ENCODE measurements around the gene AOC2.
A peak's percentile ranks its signal among the peaks of the same experiment; 100 is the strongest.
"Not testable (repeated sequence)": the region's sequence is repeated elsewhere in the genome, so short reads cannot be mapped to it uniquely, and the experiment has no call there.

Gene AOC2

DNA sequence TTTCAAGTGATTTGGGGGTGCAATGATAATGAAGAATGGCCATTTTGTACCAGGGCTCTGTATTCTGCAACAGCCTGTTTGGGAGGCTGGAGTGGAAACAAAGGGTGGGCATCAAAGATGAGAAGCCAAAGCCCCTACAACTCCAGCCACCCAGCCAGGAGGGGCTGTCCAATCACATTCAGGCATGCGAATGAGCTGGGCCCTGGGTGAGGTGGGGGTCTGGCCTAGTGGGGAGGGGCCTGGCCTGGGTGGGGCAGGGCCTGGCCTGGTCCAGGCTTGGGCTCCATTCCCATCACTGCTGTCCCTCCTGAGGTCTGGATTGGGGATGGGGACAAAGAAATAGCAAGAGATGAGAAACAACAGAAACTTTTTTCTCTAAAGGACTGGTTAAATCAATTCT is 13.0 kb downstream of the AOC2 start:
- H3K9me3 ChIP-seq (ENCODE audit: control insufficient read depth, low read length), result no peaks in the 10 kb centered on the region
- TF ChIP-seq, protein P1, sequence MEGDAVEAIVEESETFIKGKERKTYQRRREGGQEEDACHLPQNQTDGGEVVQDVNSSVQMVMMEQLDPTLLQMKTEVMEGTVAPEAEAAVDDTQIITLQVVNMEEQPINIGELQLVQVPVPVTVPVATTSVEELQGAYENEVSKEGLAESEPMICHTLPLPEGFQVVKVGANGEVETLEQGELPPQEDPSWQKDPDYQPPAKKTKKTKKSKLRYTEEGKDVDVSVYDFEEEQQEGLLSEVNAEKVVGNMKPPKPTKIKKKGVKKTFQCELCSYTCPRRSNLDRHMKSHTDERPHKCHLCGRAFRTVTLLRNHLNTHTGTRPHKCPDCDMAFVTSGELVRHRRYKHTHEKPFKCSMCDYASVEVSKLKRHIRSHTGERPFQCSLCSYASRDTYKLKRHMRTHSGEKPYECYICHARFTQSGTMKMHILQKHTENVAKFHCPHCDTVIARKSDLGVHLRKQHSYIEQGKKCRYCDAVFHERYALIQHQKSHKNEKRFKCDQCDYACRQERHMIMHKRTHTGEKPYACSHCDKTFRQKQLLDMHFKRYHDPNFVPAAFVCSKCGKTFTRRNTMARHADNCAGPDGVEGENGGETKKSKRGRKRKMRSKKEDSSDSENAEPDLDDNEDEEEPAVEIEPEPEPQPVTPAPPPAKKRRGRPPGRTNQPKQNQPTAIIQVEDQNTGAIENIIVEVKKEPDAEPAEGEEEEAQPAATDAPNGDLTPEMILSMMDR (IDR thresholded peaks at IDR 0.05), result no peak
- H3K9ac ChIP-seq, result no peak overlapping the region
- no peak overlapping the region for H2AFZ ChIP-seq
- no peak overlapping the region for H3K4me3 ChIP-seq (ENCODE audit: low read depth, low read length)
- H3K79me2 ChIP-seq, result no peaks in the 10 kb centered on the region
- H3K27me3 ChIP-seq (ENCODE audit: control insufficient read depth, insufficient read depth, low read length), result no peaks in the 10 kb centered on the region
- no peaks in the 10 kb centered on the region for H3K36me3 ChIP-seq (ENCODE audit: control insufficient read depth, insufficient read depth, low read length)
- no peaks in the 10 kb centered on the region for H3K4me1 ChIP-seq
- H3K4me2 ChIP-seq (ENCODE audit: low read length), result no peak overlapping the region
- no peak overlapping the region for H3K27ac ChIP-seq

DNA sequence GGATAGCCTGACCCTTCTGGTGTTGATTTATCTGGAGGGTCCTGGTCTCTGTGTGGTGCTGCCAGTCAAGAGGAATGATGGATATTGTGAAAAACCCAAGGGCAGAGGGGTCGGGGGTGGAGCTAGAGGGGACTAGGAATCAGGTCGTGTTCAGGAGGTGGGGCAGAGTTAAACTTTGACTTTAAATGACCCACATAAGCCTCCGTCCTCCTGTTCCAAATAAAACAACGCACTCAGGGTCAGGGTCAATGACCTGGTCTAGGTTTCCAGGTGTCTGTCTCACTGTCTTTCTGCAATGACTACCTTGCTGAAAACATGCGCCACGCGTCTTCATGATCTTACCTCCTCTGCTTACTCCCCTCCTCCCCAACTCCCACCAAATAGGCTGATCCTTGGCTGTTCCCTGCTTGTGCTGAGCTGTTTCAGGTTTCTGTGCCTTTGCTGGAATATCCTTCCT is 21.3 kb downstream of the AOC2 start:
- H3K27me3 ChIP-seq (ENCODE audit: control insufficient read depth, insufficient read depth, low read length), result no peaks in the 10 kb centered on the region
- no peaks in the 10 kb centered on the region for H3K36me3 ChIP-seq (ENCODE audit: control insufficient read depth, insufficient read depth, low read length)
- no peak overlapping the region for H3K4me3 ChIP-seq (ENCODE audit: low read depth, low read length)
- no peak overlapping the region for H3K4me2 ChIP-seq (ENCODE audit: low read length)
- no peaks in the 10 kb centered on the region for H3K4me1 ChIP-seq
- TF ChIP-seq, protein P1 (IDR thresholded peaks at IDR 0.05), result no peak
- H3K9me3 ChIP-seq (ENCODE audit: control insufficient read depth, low read length), result no peaks in the 10 kb centered on the region
- H3K9ac ChIP-seq, result no peak overlapping the region
- no peaks in the 10 kb centered on the region for H3K79me2 ChIP-seq
- no peak overlapping the region for H2AFZ ChIP-seq
- H3K27ac ChIP-seq, result no peak overlapping the region

DNA sequence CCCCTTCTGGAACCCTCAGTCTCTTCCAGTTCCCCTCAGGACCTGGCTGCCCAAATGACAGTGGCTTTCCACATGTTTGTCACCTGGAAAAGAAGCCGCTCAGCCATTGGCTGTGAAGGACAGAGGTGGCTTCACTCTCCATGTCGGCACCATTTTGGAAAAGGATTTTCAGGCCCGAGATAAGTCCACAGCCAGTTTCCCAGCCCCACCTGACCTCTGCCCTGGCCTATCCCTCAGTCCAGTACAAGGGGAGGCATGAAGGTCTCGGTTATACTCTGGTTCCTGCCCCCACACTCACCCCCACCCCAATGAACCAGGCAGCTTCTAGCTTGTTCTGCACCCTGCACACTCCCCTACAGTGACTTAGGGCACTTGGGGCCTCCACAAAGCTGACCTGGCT is 21.8 kb downstream of the AOC2 start:
- Histone ChIP-seq H3K9me3 (ENCODE audit: control insufficient read depth, low read length) (no peaks in the 10 kb centered on the region), H3K27ac (no peak overlapping the region)
- TF ChIP-seq, protein P1 (IDR thresholded peaks at IDR 0.05), result no peak

DNA sequence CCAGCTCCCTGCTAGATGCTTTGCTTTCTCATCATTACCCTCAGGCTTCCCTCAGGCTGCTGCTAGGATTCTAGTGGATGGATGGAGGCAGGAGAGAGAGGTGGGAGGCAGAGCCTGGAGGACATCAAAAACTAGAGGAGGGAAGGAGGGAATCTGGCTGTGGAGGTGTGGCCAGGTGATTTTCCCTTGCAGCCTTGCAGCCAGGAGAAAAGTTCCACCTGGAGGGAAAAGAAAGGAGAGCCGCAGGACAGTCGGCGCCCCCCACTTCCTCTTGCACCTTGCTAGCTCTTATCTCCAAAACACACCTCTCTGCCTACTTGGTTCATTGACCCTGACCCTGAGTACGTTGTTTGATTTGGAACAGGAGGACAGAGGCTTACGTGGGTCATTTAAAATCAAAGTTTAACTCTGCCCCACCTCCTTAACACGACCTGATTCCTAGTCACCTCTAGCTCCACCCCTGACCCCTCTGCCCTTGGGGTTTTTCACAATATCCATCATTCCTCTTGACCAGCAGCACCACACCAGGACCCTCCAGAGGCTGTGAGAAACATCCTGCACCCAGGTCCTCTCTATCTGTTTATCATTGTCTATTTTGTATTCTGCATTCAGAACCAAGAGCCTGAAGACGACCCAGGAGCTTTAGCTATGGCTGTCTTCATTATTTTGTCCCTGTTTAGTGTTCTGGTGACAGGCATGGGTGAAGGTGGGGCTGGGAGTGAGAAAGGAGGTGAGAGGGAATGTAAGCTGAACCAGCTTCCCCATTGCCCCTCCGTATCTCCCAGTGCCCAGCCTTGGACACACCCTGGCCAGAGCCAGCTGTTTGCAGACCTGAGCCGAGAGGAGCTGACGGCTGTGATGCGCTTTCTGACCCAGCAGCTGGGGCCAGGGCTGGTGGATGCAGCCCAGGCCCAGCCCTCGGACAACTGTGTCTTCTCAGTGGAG is 22.5 kb downstream of the AOC2 start:
- Histone ChIP-seq H3K79me2 (no peaks in the 10 kb centered on the region), H3K9me3 (ENCODE audit: control insufficient read depth, low read length) (no peaks in the 10 kb centered on the region), H3K4me1 (no peaks in the 10 kb centered on the region), H3K4me3 (ENCODE audit: low read depth, low read length) (no peak overlapping the region), H3K27ac (no peak overlapping the region), H3K9ac (no peak overlapping the region), H2AFZ (peak overlapping the region; percentile 15), H3K27me3 (ENCODE audit: control insufficient read depth, insufficient read depth, low read length) (no peaks in the 10 kb centered on the region), H3K4me2 (ENCODE audit: low read length) (no peak overlapping the region), H3K36me3 (ENCODE audit: control insufficient read depth, insufficient read depth, low read length) (no peaks in the 10 kb centered on the region)
- TF ChIP-seq, protein P1 (IDR thresholded peaks at IDR 0.05), result no peak

More for the DNA sequence above, 21.8 kb downstream of the AOC2 start:
- Histone ChIP-seq H2AFZ (no peak overlapping the region), H3K9ac (no peak overlapping the region), H3K79me2 (no peaks in the 10 kb centered on the region), H3K4me3 (ENCODE audit: low read depth, low read length) (no peak overlapping the region), H3K4me2 (ENCODE audit: low read length) (no peak overlapping the region), H3K36me3 (ENCODE audit: control insufficient read depth, insufficient read depth, low read length) (no peaks in the 10 kb centered on the region), H3K27me3 (ENCODE audit: control insufficient read depth, insufficient read depth, low read length) (no peaks in the 10 kb centered on the region), H3K4me1 (no peaks in the 10 kb centered on the region)

DNA sequence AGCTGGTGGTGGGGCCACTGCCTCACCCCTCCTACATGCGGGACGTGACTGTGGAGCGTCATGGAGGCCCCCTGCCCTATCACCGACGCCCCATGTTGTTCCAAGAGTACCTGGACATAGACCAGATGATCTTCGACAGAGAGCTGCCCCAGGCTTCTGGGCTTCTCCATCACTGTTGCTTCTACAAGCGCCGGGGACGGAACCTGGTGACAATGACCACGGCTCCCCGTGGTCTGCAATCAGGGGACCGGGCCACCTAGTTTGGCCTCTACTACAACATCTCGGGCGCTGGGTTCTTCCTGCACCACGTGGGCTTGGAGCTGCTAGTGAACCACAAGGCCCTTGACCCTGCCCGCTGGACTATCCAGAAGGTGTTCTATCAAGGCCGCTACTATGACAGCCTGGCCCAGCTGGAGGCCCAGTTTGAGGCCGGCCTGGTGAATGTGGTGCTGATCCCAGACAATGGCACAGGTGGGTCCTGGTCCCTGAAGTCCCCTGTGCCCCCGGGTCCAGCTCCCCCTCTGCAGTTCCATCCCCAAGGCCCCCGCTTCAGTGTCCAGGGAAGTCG is 23.4 kb downstream of the AOC2 start:
- not testable (repeated sequence) for H3K4me1 ChIP-seq

More for the DNA sequence above, 23.4 kb downstream of the AOC2 start:
- H3K9me3 ChIP-seq (ENCODE audit: control insufficient read depth, low read length); H3K4me3 ChIP-seq (ENCODE audit: low read depth, low read length); H3K27me3 ChIP-seq (ENCODE audit: control insufficient read depth, insufficient read depth, low read length); H3K27ac ChIP-seq; H3K4me2 ChIP-seq (ENCODE audit: low read length); H3K79me2 ChIP-seq; H3K9ac ChIP-seq; H3K36me3 ChIP-seq (ENCODE audit: control insufficient read depth, insufficient read depth, low read length); H2AFZ ChIP-seq: not testable (repeated sequence)

Data from parathyroid adenoma (tissue), 2 donors.